D721Med (cell line): ENCODE results near the gene BLVRB.

Source experiments
- DNase-seq: peaks from one replicate; pipeline ENCODE4 v3.0.0; 2011; ENCODE audit warnings: low spot score; ENCODE audit not compliant: insufficient read length
- FAIRE-seq: peaks from 2 replicates; lab custom pipeline; 2011; peaks lifted over from hg19 to GRCh38; lab: Jason Lieb, UNC
- CTCF ChIP-seq: IDR thresholded peaks from 2 replicates; pipeline ENCODE4 v1.5.1; 2012; ENCODE audit warnings: mild to moderate bottlenecking, control low read depth; ENCODE audit not compliant: insufficient read depth; ENCODE audit errors: missing control alignments

Gene BLVRB

GRCh38 chr19:40415768-40416167, 49.8 kb downstream of the BLVRB start:
- no peak for TF ChIP-seq CTCF
- no peak for FAIRE-seq
- no peak for DNase-seq

- TF ChIP-seq CTCF: no peak
- no peak for FAIRE-seq
- DNase-seq: no peak
Observed at GRCh38 chr19:40414542-40415535, 50.7 kb downstream of the BLVRB start.

GRCh38 chr19:40413291-40413845, 52.2 kb downstream of the BLVRB start, which contains the start of gene PRX:
TSS of gene PRX (minus strand) at chr19:40413378. CDS start at chr19:40407932, 5,446 bp downstream.
- no peak for TF ChIP-seq CTCF
- no peak for FAIRE-seq
- no peak for DNase-seq

GRCh38 chr19:40412866-40413265, 52.7 kb downstream of the BLVRB start:
- FAIRE-seq (no peak), DNase-seq (no peak)
- no peak for TF ChIP-seq CTCF

GRCh38 chr19:40411958-40412499, 53.5 kb downstream of the BLVRB start:
- DNase-seq: no peak
- FAIRE-seq: no peak
- no peak for TF ChIP-seq CTCF

GRCh38 chr19:40411125-40411842, 54.3 kb downstream of the BLVRB start:
- DNase-seq (no peak), FAIRE-seq (no peak)
- no peak for TF ChIP-seq CTCF
